Fibroblast of gingiva (primary cell): ENCODE results near the gene FAM149B1.
A peak's percentile ranks its signal among the peaks of the same experiment; 100 is the strongest.

Experiments used
- DNase-seq: peaks from one replicate; pipeline ENCODE4 v3.0.0-alpha.2; 2011; ENCODE audit warnings: low read depth

Gene FAM149B1

DNA sequence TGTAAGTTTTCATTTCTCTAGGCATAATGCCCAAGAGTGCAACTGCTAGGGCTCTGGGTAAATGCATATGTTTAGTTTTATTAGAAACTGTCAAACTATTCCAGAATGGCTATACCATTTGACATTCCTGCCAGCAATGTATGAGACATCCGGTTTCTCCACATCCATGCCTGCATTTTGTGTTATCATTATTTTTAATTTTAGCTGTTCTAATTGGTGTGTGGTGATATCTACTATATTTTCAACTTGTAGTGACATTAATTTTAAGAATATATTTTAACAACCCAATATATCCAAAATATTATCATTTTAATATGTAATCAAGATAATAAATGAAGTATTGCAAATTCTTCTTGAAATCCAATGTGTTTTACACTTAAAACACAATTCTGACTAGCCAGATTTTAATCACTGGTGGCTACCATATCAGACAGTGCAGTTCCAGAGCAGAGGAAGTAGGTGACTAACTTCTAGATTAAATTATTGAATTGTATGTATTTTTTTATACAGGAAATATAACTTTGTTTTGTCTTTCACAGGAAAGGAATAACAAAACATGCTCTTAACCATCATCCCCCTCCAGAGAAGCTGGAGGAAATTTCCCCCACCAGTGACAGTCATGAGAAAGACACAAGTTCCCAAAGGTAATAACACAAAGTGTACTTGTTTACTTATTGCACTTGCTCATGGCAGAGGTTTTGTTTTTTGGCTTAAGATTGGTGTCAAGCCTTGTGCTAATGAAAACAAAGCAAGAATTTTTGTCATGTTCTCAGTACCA lies 6.4 kb downstream of the FAM149B1 start:
- DNase-seq, result no peak

DNA sequence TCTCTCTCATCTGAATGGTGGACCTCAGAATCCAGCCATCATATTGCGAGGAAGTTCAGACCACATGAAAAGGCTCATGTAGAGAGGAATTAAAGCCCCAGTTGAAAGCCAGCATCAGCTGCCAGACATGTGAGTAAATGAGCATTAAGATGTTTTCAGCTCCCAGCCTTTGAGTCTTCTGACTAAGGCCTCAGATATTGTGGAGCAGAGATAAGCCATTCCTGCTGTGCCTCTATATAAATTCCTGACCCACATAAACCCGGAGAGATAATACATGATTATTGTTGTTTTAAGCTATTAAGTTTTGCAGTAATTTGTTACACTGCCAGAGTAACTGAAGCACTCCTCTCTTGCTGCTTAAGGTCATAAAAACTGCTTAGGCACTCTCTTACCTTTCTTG lies 14.6 kb downstream of the FAM149B1 start:
- no peak for DNase-seq

DNA sequence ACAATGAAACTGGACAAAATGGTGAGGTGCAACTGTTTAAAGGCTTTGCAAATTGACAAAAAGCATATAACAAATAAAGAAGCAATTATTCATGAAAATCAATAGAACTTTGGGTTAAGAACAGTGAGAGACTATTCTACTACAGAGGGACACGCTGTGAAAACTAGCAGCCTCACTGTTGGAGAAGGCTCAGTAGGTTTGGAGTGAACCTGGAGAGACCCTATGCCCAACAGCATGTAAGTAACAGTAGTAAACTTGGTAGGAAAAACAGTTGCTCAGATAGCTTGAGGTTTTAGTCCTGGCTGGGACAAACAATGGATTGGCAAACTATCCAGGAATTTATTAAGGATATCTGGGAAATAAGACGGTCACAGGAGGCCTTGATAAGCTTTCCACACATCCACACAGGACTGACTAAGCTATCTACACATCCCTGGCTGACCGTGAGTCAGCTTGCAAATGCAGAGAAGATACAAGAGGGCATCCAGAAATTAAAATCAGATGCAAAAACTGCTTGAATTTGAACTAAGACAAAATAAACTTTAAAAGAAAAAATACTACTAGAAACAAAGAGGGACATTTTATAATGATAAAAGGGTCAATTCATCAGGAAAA lies 15.9 kb downstream of the FAM149B1 start:
- DNase-seq, result peak; percentile 75

DNA sequence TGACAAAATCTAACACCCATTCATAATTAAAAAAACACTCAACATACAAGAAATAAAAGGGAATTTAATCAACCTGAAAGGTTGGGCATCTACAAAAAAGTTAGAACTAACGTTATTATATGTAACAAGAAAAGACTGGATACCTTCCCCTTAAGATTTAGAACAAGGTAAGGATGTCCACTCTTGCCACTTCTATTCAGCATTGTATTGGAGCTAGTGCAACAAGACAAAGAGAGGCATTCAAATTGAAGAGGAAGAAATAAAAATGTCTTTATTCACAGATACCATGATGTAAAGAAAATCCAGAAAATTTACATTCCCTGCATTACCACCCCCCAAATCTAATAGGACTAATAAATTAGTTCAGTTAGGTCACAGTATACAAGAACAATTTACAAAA lies 18.3 kb downstream of the FAM149B1 start:
- no peak for DNase-seq

DNA sequence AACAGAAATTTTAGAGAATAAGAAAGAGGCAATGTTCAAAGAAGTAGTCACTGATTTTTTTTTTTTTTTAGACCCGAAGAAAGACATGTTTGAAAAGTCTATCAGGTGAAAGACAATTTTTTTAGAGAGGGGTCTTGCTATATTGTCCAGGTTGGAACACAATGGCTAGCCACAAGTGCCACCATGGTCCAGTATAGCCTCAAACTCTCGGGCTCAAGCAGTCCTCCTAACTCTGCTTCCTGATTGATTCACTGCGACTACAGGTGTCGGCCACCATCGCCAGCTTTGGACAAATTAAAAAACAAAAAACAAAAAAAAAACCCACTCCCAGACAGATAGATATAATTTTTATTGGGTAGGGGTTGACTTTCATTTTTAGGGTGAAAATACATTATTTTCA lies 22.3 kb downstream of the FAM149B1 start:
- DNase-seq, result no peak

DNA sequence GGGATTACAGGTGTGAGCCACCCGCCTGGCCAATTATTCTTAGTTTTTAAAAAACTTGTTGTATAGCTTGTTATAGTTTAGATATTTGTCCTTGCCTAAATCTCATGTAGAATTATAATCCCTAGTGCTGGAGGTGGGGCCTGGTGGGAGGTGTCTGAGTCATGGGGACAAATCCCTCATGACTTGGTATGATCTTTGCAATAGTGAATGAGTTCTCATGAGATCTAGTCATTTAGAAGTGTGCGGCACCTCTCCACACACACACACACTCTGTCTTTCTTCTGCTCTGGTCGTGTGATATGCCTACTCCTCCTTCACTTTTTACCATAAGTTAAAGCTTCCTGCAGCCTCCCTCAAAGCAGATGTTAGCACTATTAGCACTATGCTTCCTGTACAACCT lies 37.2 kb downstream of the FAM149B1 start:
- no peak for DNase-seq

DNA sequence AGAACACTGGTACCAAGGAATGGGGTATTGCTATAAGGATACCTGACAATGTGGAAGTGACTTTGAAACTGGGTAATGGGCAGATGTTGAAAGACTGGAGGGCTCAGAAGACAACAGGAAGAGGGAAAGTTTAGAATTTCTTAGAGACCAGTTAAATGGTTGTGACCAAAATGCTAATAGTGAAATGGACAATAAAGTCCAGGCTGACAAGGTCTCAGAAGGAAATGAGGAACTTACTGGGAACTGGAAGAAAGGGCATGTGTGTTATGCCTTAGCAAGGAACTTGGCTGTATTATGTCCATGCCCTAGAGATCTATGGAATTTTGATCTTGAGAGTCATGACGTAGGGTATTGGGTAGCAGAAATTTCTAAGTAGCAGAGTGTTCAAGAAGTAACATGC lies 38.0 kb downstream of the FAM149B1 start:
- DNase-seq, result no peak

DNA sequence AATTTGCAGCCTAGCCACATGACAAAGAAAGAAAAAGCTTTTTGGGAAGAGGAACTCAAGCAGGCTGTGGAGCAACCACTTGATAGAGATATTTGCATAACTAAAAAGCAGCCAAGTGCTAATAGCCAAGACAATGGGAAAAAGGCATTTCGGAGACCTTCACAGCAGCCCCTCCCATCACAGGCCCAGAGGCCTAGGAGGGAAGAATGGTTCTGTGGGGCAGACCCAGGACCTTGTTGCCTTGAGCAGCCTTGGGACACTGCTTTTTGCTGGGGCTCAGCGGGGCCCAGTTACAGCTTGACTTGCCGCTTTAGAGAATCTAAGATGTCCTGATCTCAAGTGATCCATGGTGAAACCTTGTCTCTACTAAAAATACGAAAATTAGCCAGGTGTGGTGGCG lies 38.5 kb downstream of the FAM149B1 start:
- DNase-seq, result no peak

DNA sequence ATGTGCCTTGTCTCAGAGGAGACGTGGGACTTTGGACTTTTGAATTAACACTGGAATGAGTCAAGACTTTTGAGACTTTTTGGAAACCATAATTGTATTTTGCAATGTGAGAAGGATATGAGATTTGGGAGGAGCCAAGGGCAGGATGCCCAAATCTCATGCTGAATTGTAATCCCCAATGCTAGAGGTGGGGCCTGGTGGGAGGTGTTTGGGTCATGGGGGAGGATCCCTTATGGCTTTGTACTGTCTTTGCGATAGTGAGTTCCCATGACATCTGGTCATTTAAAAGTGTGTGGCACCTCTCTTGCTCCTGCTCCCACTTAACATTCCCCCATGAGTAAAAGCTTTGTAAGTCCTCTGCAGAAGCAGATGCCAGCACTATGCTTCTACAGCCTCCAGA lies 40.0 kb downstream of the FAM149B1 start:
- no peak for DNase-seq

DNA sequence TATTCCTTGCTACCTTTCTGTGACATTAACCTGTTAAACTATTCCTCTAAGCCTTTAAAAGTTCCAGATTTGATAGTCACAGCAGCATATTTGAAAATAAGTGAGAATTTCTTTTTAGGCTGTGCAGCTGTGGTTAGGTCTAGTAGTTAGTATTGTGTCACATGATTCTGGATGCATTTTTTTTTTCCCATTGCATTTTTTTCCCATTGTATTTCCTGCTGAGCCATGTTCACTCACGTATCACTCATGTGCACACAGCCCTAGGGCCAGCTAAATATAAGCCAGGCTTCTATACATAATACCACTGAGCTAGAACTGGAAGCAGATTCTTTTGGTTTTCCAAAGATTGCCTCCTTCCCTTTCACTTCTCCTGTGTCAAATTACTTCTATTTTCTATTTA lies 41.8 kb downstream of the FAM149B1 start:
- no peak for DNase-seq

DNA sequence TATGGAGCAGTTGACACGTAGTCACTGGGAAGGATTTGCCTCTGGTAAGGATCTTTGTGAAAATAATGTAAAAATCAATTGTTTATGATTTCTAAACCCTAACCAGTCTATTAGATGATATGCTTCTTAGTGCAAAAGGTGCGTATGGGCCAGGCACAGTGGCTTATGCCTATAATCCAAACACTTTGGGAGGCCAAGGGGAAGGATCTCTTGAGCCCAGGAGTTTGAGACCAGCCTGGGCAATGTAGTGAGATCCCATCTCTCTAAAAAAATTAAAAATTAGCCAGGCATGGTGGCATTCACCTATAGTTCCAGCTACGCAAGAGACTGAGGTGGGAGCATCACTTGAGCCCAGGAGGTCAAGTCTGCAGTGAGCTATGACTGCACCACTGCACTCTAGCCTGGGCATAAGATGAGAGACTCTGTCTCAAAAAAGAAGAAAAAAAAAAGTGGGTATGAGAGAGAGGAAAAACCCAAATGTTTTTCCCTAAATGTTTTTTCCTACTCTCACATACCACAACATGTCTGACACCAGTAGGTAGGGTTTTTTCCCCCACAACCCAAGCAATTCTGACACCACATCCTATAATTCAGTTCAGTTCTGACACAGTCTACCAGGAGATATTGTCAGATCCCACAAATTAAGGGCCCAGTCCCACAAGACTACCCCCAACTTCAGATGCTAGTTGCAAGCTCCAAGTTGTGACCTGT lies 42.6 kb downstream of the FAM149B1 start:
- no peak for DNase-seq

DNA sequence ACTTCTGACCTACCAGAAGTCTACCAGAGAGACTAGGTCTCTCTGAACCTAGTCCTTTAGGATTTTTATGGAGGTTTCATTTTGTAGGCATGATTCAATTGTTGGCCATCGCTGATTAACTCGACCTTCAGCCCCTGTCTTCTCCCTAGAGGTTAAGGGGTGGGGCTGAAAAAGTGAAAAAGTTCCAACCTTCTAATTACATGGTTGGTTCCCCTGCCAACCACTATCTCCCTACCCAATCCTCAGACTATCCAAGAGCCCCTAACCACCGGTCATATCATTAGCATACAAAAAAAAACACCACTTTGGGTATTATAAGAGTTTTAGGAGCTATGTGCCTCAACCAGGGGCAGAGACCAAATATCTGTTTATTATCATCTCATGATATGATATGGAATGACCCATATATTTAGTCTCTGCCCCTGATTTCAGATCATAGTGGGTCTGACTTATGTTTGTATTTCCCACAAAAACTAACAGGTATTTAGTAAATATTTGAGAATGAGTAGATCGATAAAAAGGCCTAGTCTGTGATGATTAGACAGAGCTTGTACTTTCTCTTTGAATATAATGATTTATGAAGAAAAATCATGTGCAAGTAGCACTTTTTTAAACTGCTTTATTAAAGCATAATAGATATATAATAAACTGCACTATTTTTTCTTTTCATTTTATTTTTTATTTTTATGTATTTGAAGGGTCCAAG lies 43.3 kb downstream of the FAM149B1 start:
- DNase-seq, result no peak

DNA sequence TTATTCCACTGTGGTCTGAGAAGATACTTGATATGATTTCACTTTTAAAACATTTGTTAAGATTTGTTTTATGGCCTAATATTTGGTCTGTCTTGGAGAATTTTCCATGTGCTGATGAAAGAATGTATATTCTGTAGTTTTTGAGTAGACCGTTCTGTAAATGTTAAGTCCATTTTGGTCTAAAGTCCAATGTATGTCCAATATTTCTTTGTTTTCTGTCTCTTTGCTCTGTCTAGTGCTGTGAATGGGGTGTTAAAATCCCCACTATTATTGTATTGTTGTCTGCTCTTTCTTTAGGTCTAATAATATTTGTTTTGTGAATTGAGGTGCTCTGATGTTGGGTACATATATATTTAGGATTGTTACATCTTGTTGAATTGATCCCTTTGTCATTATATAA lies 47.8 kb downstream of the FAM149B1 start:
- no peak for DNase-seq

DNA sequence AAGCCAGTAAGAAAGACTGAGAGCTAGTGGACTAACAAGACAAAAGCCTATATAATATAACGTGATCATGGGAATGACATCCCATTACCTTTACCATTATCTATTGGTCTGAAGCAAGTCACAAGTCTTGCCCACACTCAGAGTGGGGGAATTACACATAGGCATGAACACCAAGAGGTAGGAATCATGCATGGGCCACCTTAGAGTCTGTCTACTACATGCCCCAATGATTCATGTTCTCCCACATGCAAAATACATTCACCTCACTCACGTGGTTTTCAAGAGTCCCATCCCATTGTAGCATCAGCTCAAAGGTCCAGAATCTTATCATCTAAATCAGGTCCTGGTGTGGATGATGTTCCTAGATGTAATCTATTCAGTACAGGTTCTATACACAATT lies 49.7 kb downstream of the FAM149B1 start:
- DNase-seq, result no peak

DNA sequence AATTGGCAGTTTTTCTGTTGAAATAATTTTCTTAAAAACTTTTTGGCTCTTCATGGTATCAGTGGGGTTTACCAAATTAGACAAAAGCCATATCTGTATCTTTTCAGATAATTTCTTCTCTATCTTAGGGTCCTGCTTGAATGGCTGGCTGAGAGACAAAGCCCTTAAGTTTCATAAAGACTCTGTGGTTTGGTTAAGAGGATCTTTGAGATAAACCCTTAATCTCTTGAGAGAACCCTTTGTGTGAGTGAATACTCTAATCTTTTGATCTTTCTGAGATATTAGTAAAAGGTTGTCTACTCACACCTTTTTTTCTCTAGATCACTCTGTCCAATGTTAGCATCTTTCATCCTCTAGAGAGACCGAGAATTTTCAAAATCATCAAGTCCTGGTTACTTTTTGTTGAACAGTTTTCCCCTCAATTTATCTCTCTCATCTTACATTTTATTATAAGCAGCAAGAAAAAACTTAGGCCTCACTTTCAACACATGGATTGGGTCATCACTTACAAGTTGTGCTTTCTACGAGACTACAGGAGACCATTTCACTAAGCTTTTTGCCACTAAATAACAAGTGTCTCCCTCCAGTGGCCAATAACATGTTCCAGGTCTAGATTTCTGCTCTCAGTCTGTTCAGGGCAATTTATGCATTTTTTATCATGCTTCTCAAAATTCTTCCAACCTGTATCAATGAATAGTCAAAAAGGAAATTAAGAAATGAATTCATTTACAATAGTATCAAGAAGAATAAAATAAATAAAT lies 50.7 kb downstream of the FAM149B1 start:
- peak; percentile 16 for DNase-seq

DNA sequence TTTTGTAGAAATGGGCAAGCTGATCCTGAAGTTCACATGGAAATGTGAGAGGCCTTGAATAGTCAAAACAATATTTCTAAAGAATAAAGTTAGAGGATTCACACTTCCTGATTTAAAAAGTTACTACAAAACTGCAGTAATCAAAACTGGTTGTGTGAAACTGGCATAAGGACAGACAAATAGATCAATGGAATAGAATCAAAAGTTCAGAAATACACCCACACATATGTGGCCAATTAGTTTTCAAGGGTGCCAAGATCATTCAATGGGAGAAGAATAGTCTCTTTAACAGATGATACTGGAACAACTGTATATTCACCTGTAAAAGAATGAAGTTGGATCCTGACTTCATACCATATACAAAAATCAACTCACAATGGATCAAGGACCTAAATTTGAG lies 51.5 kb downstream of the FAM149B1 start:
- DNase-seq, result no peak

DNA sequence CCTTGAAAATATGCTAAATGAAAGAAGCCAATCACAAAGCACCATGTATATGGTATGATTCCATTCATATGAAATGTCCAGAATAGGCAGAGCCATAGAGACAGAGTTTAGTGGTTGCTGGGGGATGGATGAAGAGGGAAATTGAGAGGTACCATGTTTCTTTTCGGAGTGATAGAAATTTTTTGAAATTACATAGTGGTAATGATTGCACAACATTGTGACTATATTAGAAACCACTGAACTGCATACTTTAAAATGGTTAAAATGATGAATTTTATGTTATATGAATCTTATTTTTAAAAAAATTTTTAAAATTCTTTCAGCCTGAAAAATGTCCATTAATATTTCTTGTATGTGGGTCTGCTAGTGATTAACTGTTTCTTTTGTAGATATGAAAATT lies 53.1 kb downstream of the FAM149B1 start:
- DNase-seq, result no peak

DNA sequence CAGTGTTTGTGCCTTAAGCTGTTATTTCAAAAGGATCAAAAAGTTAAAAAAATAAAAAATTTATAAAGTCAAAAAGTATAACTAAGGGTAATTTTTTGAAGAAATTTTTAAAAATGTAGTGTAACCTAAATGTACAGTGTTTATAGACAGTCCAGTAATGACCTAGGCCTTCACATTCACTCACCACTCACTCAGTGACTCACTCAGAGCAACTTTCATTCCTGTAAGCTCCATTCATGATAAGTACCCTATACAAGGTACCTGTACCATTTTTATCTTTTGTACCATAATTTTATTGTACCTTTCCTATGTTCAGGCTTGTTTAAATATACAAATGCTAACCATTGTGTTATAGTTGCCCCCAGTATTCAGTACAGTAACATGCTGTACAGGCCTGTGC lies 57.6 kb downstream of the FAM149B1 start:
- DNase-seq, result no peak

DNA sequence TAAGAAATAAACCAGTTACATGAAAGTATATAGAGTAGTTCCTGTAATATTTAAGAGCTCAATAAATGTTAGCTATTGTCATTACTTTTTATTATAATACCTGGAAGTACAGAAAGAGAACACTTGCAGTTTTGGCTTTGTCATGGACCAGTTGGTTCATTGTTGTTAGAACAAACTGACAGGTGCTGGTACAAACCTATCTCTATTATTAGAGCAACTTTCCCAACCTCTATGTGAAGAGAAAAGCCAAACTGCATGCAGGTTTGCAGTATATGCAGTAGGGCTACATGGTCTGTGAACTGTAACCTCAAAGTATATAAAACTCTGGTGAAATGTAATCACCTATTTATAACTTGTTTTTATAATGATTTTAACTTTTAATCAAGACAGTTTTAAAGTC lies 58.7 kb downstream of the FAM149B1 start:
- DNase-seq, result no peak

DNA sequence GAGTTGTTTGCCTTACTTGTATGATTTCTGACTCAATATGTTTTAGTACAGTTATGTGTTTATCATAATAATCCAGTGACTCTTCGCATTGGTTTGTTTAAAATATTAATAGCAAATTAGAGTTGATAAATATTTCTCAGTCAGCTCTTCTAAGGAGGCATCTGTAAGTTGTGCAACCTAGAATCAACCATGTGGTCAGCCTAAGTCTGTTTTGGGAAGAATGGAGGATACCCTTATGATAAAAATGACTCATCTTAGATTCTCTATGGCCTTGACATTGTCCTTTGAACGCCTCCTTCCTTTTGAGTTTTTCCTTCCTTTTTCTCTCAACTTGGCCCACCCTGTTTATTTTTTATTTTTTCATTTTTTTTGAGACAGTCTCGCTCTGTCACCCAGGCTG lies 60.3 kb downstream of the FAM149B1 start:
- no peak for DNase-seq

DNA sequence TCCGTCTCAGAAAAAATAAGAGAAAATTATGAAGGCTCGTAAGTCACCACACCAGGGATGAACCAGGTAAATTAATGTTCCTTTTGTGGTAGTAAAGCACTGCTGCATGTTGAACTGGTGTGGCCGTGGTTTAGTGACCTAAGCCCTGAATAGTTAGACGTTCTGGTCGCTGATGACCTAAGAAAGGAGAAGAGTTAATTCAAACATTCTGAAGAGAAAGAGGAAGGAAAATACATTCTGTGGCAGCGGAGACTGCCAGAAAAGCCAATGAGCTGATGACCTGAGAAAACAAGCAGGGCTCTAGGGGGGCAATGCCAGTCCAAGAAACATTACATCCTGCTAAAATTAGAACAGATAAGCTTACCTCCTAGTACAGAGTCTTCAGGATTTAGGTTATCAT lies 61.6 kb downstream of the FAM149B1 start:
- DNase-seq, result no peak

DNA sequence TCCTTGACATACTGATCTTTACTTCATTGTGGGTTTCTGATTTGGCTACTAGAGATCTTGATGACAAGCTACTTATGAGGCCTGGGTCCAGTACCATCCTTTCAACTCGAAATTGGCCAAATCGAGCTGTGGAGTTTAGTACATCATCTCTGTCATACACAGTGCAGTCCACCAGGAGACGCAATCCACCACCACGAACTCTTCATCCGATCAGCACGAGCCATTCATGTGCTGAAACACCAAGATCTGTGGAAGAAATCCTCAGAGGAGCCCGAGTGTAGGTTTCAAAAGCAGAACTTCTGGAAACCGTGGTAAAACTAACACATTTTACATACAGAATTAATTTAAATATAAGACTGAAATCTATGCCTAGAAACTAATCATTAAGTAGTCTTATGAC lies 65.0 kb downstream of the FAM149B1 start:
- no peak for DNase-seq
